Upper lobe of left lung (tissue), 6 donors: ENCODE data around the gene ANAPC5. TPM values are rescaled to one million over a fixed set of nuclear protein-coding genes. Genes with fewer than 3 reads are reported as not detected.

Source experiments
- ATAC-seq, 2 donors: fragments of 200-7000 bp; cut with Tn5 transposase; one replicate each; pipeline ENCODE4 v1.9.1; 2022; ENCODE audit warnings: mild to moderate bottlenecking in 2 of 2, moderate library complexity in 2 of 2; ENCODE audit not compliant: low FRiP score in 2 of 2
- DNase-seq, 2 donors: peaks; one replicate each; pipeline ENCODE4 v3.0.0-alpha.2; 2019 to 2020
- H3K27ac ChIP-seq, 4 donors: fragments of 200-600 bp; sonication (generic); one replicate each; pipeline ENCODE4 v1.5.1; 2016 to 2019
- H3K27me3 ChIP-seq, 4 donors: fragments of 200-600 bp; sonication (generic); one replicate each; pipeline ENCODE4 v1.5.1; 2017 to 2019
- H3K36me3 ChIP-seq, 4 donors: fragments of 200-600 bp; sonication (generic); one replicate each; pipeline ENCODE4 v1.5.1; 2016 to 2019
- H3K4me1 ChIP-seq, 4 donors: fragments of 200-600 bp; sonication (generic); one replicate each; pipeline ENCODE4 v1.5.1; 2018 to 2019
- H3K4me3 ChIP-seq, 4 donors: fragments of 200-600 bp; sonication (generic); one replicate each; pipeline ENCODE4 v1.5.1; 2017 to 2019; ENCODE audit warnings: mild to moderate bottlenecking in 2 of 4, moderate library complexity in 1 of 4
- H3K9me3 ChIP-seq, 4 donors: fragments of 200-600 bp; sonication (generic); one replicate each; pipeline ENCODE4 v1.5.1; 2018 to 2019
- CTCF ChIP-seq, 6 experiments: fragments of 450-650 bp in 4 of 6; fragments of 200-600 bp in 2 of 6; sonication (generic) in 2 of 6; IDR thresholded peaks; one replicate each; pipeline ENCODE4 v1.5.1; 2016 to 2019; ENCODE audit warnings: antibody characterized with exemption in 6 of 6
- EP300 ChIP-seq, 4 donors: sonication (generic); formaldehyde crosslinking; IDR thresholded peaks; one replicate each; pipeline ENCODE4 v1.5.1; 2017; ENCODE audit warnings: antibody characterized with exemption in 4 of 4, control low read depth in 2 of 4
- POLR2A ChIP-seq, 4 donors: fragments of 450-650 bp; IDR thresholded peaks; one replicate each; pipeline ENCODE4 v1.5.1; 2016 to 2017; ENCODE audit warnings: antibody characterized with exemption in 4 of 4, mild to moderate bottlenecking in 2 of 4
- POLR2AphosphoS5 ChIP-seq, 2 donors: sonication (generic); formaldehyde crosslinking; IDR thresholded peaks; one replicate each; pipeline ENCODE4 v1.5.1; 2017; ENCODE audit warnings: antibody characterized with exemption in 2 of 2
- WGBS, 2 donors: methylation state at CpG; one replicate each; pipeline ENCODE4 v1.1.5; 2017 to 2018; 5-methylcytosine and 5-hydroxymethylcytosine counted together
- total RNA-seq, 6 donors: library from RNA; depleted of rRNA in 4 of 6; stranded (reverse); fragments of >200 nt in 4 of 6; gene quantifications; one replicate each; pipeline versions ENCODE4 v1.1.0 to v1.2.1, GENCODE V29; 2016 to 2021
- donor health status: DM: no; HTN: no; CAD: no; lungs with moderate emphysema.
- donor health status: DM: no; HTN: yes; CAD: no; lungs with severe emphysema.

The ANAPC5 gene
- total RNA-seq, 6 donors from 2014 or later, result 68.1 to 172 (median 87.3) TPM

- WGBS, 2 donors, result 96 to 97% methylated on average over 5 of the region's 5 CpGs
- H3K27me3 ChIP-seq, result no peaks in the 10 kb centered on the region
- ATAC-seq (no peak), DNase-seq (no peak)
- no peaks in the 10 kb centered on the region for H3K9me3 ChIP-seq
- peaks cover 0 to 3% (median 0%) of the 10 kb centered on the region in 4 donors for H3K36me3 ChIP-seq
- H3K4me3 ChIP-seq, result no peak overlapping the region
- no peak overlapping the region for H3K27ac ChIP-seq
- no peak for TF ChIP-seq EP300 (IDR thresholded peaks at IDR 0.05)
- no peak for TF ChIP-seq POLR2A (IDR thresholded peaks at IDR 0.05)
- no peak for TF ChIP-seq POLR2AphosphoS5 (IDR thresholded peaks at IDR 0.05)
- TF ChIP-seq CTCF (IDR thresholded peaks at IDR 0.05), result no peak
- H3K4me1 ChIP-seq, result peaks cover 15 to 22% (median 20%) of the 10 kb centered on the region in 4 donors
Observed at GRCh38 chr12:121398355-121398754, 46.1 kb upstream of the ANAPC5 start.

- ATAC-seq, result no peak
- Histone ChIP-seq H3K36me3 (no peaks in the 10 kb centered on the region), H3K4me1 (peaks cover 15 to 20% (median 19%) of the 10 kb centered on the region in 4 donors), H3K27me3 (no peaks in the 10 kb centered on the region), H3K9me3 (no peaks in the 10 kb centered on the region), H3K4me3 (no peak overlapping the region), H3K27ac (no peak overlapping the region)
- no peak for DNase-seq
- 93 to 97% methylated on average over 14 of the region's 14 CpGs for WGBS, 2 donors
- TF ChIP-seq POLR2AphosphoS5 (IDR thresholded peaks at IDR 0.05) (no peak), POLR2A (IDR thresholded peaks at IDR 0.05) (no peak), EP300 (IDR thresholded peaks at IDR 0.05) (no peak), CTCF (IDR thresholded peaks at IDR 0.05) (no peak)
Observed at GRCh38 chr12:121397521-121397920, 45.3 kb upstream of the ANAPC5 start.

DNA sequence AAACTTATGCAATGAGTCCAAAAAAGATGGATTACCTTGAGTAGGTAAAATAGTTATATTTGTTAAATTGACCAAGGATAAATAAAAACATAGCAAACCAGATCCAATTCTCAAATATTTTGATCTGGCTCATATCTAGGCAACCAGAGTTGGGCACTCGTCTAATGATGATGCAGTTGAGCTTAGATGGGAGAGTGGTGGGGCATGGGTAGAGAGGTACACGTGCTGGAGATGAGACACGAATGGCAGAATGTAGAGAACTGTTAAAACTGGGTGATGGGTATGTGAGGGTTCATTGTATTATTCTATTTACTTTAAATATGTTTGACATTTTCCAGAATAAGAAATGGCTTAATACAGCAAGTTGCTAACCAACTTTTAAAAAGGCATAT lies 40.1 kb upstream of the ANAPC5 start:
- DNase-seq (no peak), ATAC-seq (no peak)
- Histone ChIP-seq H3K36me3 (no peaks in the 10 kb centered on the region), H3K9me3 (no peaks in the 10 kb centered on the region), H3K4me1 (peaks cover 0 to 10% (median 5%) of the 10 kb centered on the region in 4 donors), H3K4me3 (peak overlapping the region in 1 of 4 donors; percentile 13), H3K27me3 (no peaks in the 10 kb centered on the region), H3K27ac (no peak overlapping the region)
- 81 to 90% methylated on average over 3 of the region's 3 CpGs for WGBS, 2 donors
- TF ChIP-seq POLR2A (IDR thresholded peaks at IDR 0.05) (no peak), POLR2AphosphoS5 (IDR thresholded peaks at IDR 0.05) (no peak), CTCF (IDR thresholded peaks at IDR 0.05) (no peak), EP300 (IDR thresholded peaks at IDR 0.05) (no peak)

DNA sequence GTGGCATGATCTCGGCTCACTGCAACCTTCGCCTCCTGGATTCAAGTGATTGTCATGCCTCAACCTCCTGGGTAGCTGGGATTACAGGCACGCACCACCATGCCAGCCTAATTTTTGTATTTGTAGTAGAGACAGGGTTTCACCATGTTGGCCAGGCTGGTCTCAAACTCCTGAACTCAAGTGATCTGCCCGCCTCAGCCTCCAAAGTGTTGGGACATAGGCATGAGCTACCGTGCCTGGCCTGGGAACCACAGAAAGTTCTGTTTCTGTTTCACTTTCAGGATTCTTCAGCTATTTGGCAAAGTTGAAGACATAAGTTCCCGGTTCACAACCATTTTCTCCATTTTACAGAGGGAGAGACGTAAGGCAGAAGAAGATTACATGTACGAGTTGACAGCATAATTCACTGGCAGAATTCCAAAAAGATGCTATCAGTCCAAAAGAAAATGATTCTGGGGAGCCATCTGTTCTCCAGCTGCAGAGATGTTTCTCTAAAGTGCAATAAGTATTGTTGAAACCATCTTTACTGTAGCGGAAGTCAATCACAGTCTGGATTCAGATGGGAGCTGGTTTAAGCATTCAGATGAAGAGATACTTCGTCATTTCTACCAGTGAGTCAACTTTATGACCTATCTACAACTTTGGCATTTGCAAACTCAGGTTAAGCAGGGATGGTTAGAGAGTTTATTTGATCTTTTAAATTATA lies 39.6 kb upstream of the ANAPC5 start:
- peak in 1 of 2 donors; percentile 59 for ATAC-seq
- H3K4me1 ChIP-seq, result peaks cover 0 to 10% (median 5%) of the 10 kb centered on the region in 4 donors
- no peak for TF ChIP-seq POLR2A (IDR thresholded peaks at IDR 0.05)
- no peak for TF ChIP-seq EP300 (IDR thresholded peaks at IDR 0.05)
- no peak for TF ChIP-seq CTCF (IDR thresholded peaks at IDR 0.05)
- TF ChIP-seq POLR2AphosphoS5 (IDR thresholded peaks at IDR 0.05), result no peak
- no peaks in the 10 kb centered on the region for H3K9me3 ChIP-seq
- 56 to 63% methylated on average over 10 of the region's 10 CpGs for WGBS, 2 donors
- H3K27me3 ChIP-seq, result no peaks in the 10 kb centered on the region
- peak overlapping the region in 3 of 4 donors; percentile 7 to 59 (median 34) for H3K27ac ChIP-seq
- DNase-seq, result peak in 1 of 2 donors; percentile 33
- H3K36me3 ChIP-seq, result no peaks in the 10 kb centered on the region
- H3K4me3 ChIP-seq, result peak overlapping the region in 3 of 4 donors; percentile 13 to 28 (median 15)

DNA sequence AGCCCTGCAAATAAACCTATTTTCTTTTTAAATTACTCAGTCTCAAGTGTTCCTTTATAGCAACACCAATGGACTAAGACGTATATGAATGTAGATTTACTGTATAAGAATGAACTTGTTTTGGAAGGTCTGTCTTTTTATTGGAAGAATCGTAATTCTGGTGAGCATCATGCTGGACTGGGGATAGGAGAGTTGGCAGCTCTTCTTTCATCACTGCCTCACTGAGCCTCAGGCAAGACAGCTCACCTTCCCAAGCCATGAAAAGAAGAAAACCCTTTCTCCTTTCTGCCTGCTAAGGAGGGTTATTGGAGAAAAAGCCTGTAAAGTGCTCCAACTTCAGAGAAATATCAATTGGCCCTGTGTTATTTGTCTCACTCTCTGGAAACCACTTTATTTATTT lies 38.6 kb upstream of the ANAPC5 start:
- no peak for TF ChIP-seq CTCF (IDR thresholded peaks at IDR 0.05)
- TF ChIP-seq POLR2A (IDR thresholded peaks at IDR 0.05), result no peak
- Histone ChIP-seq H3K4me1 (peaks cover 0 to 10% (median 5%) of the 10 kb centered on the region in 4 donors), H3K9me3 (no peaks in the 10 kb centered on the region), H3K36me3 (no peaks in the 10 kb centered on the region), H3K4me3 (no peak overlapping the region), H3K27me3 (no peaks in the 10 kb centered on the region), H3K27ac (no peak overlapping the region)
- 97 to 100% methylated on average over 2 of the region's 2 CpGs for WGBS, 2 donors
- no peak for DNase-seq
- no peak for ATAC-seq
